Tibial nerve (tissue), 4 donors: ENCODE results near the gene CLASP2.

ENCODE experiments used
- EP300 ChIP-seq, 2 donors: sonication (generic); formaldehyde crosslinking; IDR thresholded peaks; one replicate each; pipeline ENCODE4 v1.6.1; 2017; ENCODE audit warnings: antibody characterized with exemption in 2 of 2, mild to moderate bottlenecking in 1 of 2
- POLR2A ChIP-seq, 2 donors: fragments of 450-650 bp; IDR thresholded peaks; one replicate each; pipeline ENCODE4 v1.6.1; 2017; ENCODE audit warnings: antibody characterized with exemption in 2 of 2, mild to moderate bottlenecking in 2 of 2, moderate library complexity in 2 of 2
- TF ChIP-seq, protein P1 (sequence below), 5 experiments: fragments of 200-600 bp in 3 of 5; fragments of 450-650 bp in 2 of 5; sonication (generic) in 3 of 5; IDR thresholded peaks; one replicate each; pipeline ENCODE4 v1.5.1; 2016 to 2019; ENCODE audit warnings: antibody characterized with exemption in 5 of 5, mild to moderate bottlenecking in 3 of 5, moderate library complexity in 2 of 5

DNA sequence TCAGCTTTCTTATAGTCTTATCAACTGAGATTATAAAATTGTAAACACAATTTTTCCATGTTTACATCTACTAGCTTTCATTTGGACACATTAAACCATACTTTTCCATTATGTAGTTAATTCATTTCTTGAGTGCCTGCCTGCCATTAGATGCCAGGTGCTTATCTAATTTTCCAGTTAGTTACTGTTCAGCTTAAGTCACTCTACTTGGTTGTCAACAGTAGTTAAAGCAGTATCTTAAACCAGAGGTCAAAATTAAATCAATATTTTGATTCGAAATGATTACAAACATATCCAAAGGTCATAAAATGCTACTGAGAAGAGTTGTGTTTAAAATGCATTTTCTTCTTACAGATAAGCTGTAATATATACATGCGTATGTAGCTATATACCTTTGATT, 221.6 kb downstream of the CLASP2 start:
- TF ChIP-seq POLR2A (IDR thresholded peaks at IDR 0.05) (no peak), EP300 (IDR thresholded peaks at IDR 0.05) (no peak)
- TF ChIP-seq, protein P1, sequence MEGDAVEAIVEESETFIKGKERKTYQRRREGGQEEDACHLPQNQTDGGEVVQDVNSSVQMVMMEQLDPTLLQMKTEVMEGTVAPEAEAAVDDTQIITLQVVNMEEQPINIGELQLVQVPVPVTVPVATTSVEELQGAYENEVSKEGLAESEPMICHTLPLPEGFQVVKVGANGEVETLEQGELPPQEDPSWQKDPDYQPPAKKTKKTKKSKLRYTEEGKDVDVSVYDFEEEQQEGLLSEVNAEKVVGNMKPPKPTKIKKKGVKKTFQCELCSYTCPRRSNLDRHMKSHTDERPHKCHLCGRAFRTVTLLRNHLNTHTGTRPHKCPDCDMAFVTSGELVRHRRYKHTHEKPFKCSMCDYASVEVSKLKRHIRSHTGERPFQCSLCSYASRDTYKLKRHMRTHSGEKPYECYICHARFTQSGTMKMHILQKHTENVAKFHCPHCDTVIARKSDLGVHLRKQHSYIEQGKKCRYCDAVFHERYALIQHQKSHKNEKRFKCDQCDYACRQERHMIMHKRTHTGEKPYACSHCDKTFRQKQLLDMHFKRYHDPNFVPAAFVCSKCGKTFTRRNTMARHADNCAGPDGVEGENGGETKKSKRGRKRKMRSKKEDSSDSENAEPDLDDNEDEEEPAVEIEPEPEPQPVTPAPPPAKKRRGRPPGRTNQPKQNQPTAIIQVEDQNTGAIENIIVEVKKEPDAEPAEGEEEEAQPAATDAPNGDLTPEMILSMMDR (IDR thresholded peaks at IDR 0.05), result no peak
